LNCAP (cell line): Measurements from ENCODE around the gene IDI2.

ENCODE experiments used
- CTCF ChIP-seq: fragments of 450-650 bp; IDR thresholded peaks from 2 replicates; pipeline ENCODE4 v1.5.1; 2017; ENCODE audit warnings: mild to moderate bottlenecking

Gene IDI2

DNA sequence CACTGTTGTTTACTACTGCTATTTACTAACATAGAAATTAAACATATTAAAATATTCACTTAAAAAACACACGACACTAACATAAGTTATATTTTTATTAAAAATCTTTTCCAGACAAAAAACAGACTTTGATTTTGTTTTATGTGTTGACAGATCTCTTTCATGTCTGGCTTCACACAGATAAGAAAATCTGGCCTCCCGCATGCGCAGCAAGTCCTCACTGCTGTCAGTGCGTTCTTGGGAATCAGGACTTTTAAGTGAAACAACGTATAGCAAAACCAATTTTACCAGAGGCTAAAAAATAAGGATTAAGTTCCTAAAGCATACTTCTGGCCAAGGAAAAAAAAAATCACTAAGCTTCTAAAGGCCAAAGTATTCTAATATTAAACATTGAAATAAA lies 24.5 kb upstream of the IDI2 start:
- no peak for TF ChIP-seq CTCF

- TF ChIP-seq CTCF = no peak
Measured at GRCh38 chr10:1049425-1049958, 23.8 kb upstream of the IDI2 start.

DNA sequence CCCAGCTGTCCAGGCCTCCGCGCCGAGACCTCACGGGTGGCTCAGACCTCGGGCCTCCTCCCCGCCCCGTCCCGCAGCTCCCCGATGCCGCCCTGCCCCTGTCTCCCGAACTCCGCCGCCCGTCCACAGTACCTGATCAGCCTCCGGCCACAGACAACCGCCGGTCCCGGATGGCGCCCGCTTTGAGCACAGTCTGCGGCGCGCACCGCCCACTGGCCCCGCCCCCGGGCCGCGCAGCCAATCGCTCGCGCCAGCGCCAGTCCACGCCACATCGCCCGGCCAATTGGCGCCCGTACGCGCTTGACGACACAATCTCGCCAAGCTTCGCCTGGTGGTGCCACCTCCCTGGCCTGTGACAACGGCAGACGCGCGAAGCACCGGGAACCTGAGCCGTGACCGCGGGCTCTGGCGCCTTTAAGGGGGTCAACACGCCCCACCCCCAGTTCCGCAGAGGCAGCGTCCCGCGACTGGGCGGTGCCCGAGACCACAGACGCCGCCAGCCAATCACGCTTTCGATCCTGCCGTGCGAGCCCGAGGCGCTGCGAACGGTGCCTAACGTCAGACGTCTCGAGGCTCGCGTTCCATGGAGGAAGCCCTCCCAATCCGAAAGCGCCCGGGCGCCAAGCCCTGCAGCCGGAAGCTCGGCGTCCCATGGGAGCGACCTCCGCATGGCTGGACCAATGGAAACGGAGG lies 23.2 kb upstream of the IDI2 start, which contains the start of gene IDI1:
IDI1 (minus strand) TSS at position 388 of the 693 bp plus-strand sequence; CDS start at position 272, 116 bp downstream.
- TF ChIP-seq CTCF = no peak

GRCh38 chr10:1048349-1048731 lies 22.7 kb upstream of the IDI2 start:
- no peak for TF ChIP-seq CTCF

- no peak for TF ChIP-seq CTCF
Measured at GRCh38 chr10:1047937-1048336, 22.3 kb upstream of the IDI2 start.

GRCh38 chr10:1045415-1045814 lies 19.8 kb upstream of the IDI2 start:
- TF ChIP-seq CTCF = no peak

- no peak for TF ChIP-seq CTCF
Measured at GRCh38 chr10:1044964-1045363, 19.3 kb upstream of the IDI2 start.
